Activated naive CD4-positive, alpha-beta T cell treated with anti-CD3 and anti-CD28 coated beads, Interleukin-2, amount 50 U/mL, for 72 hours (primary cell): ENCODE results near the gene AIMP2. TPM values are rescaled to one million over a fixed set of nuclear protein-coding genes. Genes with fewer than 3 reads are reported as not detected.
"Not testable (repeated sequence)": the region's sequence is repeated elsewhere in the genome, so short reads cannot be mapped to it uniquely, and the experiment has no call there.

Experiments
- ATAC-seq, 2 donors: fragments of 150-1000 bp; cut with Tn5 transposase; 2 replicates each; pipeline ENCODE4 v1.10.0; 2021; ENCODE audit warnings: mild to moderate bottlenecking in 2 of 2, moderate library complexity in 2 of 2
- DNase-seq, 2 donors: peaks; one replicate each; pipeline ENCODE4 v3.0.0; 2021 to 2022; ENCODE audit warnings: low spot score in 2 of 2
- H3K27ac Mint-ChIP-seq, 2 donors: one replicate each; pipeline ENCODE4 v1.8.0; 2022; ENCODE audit warnings: mild to moderate bottlenecking in 2 of 2, mixed read lengths in 2 of 2
- H3K36me3 Mint-ChIP-seq, 2 donors: one replicate each; pipeline ENCODE4 v1.8.0; 2022; ENCODE audit warnings: mixed read lengths in 2 of 2
- H3K9me3 Mint-ChIP-seq, 2 donors: one replicate each; pipeline ENCODE4 v1.8.0; 2022; ENCODE audit warnings: mixed read lengths in 2 of 2
- total RNA-seq, 2 donors: library from RNA; stranded (reverse); gene quantifications; one replicate each; pipeline ENCODE4 v1.2.3, GENCODE V29; 2022

Gene AIMP2
- total RNA-seq, 2 donors from 2014 or later = 31.5 to 41.2 TPM

GRCh38 chr7:6057316-6058129 lies 48.5 kb downstream of the AIMP2 start:
- H3K27ac Mint-ChIP-seq = peak overlapping the region; percentile 96 to 100
- DNase-seq (no peak), ATAC-seq (no peak)

GRCh38 chr7:6059941-6060340 lies 50.9 kb downstream of the AIMP2 start:
- H3K36me3 Mint-ChIP-seq = peaks cover 7 to 13% of the 10 kb centered on the region in 2 donors
- ATAC-seq, H3K27ac Mint-ChIP-seq, H3K9me3 Mint-ChIP-seq, DNase-seq: not testable (repeated sequence)

More at GRCh38 chr7:6057316-6058129, 48.5 kb downstream of the AIMP2 start:
- Mint-ChIP-seq H3K36me3 (peaks cover 7 to 13% of the 10 kb centered on the region in 2 donors), H3K9me3 (no peaks in the 10 kb centered on the region)

GRCh38 chr7:6071406-6071805 lies 62.3 kb downstream of the AIMP2 start:
- H3K36me3 Mint-ChIP-seq = no peaks in the 10 kb centered on the region
- no peak overlapping the region for H3K27ac Mint-ChIP-seq
- ATAC-seq (no peak), DNase-seq (no peak)
- no peaks in the 10 kb centered on the region for H3K9me3 Mint-ChIP-seq

Other genes with a start within 250 kb of the AIMP2 start
- gene RNF216, start 227.6 kb upstream of the AIMP2 start, total RNA-seq = 10 to 100 TPM; 42.1 to 43.8 TPM
- gene OCM, start 128.5 kb upstream of the AIMP2 start, total RNA-seq = not detected
- gene CCZ1, start 110.5 kb upstream of the AIMP2 start, total RNA-seq = 10 to 100 TPM; 78.8 to 97.3 TPM
- under 1 TPM in 1 of 2 donors, not detected in 1; 0.43 TPM for gene RSPH10B, start 38.6 kb upstream of the AIMP2 start, total RNA-seq
- 10 to 100 TPM; 18.1 to 24.0 TPM for gene PMS2, start 223 bp upstream of the AIMP2 start, total RNA-seq
- under 1 TPM in 1 of 2 donors, not detected in 1; 0.33 TPM for gene ANKRD61, start 22.1 kb downstream of the AIMP2 start, total RNA-seq
- gene EIF2AK1, start 49.9 kb downstream of the AIMP2 start, total RNA-seq = 100 to 1,000 TPM; 120 to 131 TPM
- 10 to 100 TPM in 1 of 2 donors, 1 to 10 TPM in 1; 9.3 to 11.6 TPM for gene USP42, start 95.7 kb downstream of the AIMP2 start, total RNA-seq